K562 (cell line): ENCODE data around the gene SEC14L2. TPM values are rescaled to one million over a fixed set of nuclear protein-coding genes. Genes with fewer than 3 reads are reported as not detected.

Experiments used
- ATAC-seq: fragments of 200-7000 bp; cut with Tn5 transposase; 3 replicates; pipeline ENCODE4 v1.9.1; 2020; ENCODE audit warnings: moderate library complexity
- BruUV-seq: library from RNA; stranded (reverse); fragments of 400-500 nt; replicated peaks from 2 replicates; lab custom pipeline; 2021; lab: Mats Ljungman, UMichigan
- CTCF ChIA-PET: fragments of 300-600 bp; formaldehyde crosslinking; extraction: SDS; loops from one replicate; lab custom pipeline; 2021; ENCODE audit warnings: low intra/inter-chr PET ratio; lab: Yijun Ruan, JAX
- POLR2A ChIA-PET: fragments of 300-600, 350-650 bp; sonication (Branson Sonifier 250); formaldehyde crosslinking; extraction: SDS; loops from one replicate; lab custom pipeline; 2021; ENCODE audit warnings: antibody characterized with exemption, inconsistent platforms; lab: Yijun Ruan, JAX
- DNase-seq, 4 experiments: peaks; one replicate each; pipeline versions ENCODE4 v3.0.0 to v3.0.0-alpha.2; 2011 to 2018; ENCODE audit warnings: low spot score in 3 of 4, mixed read lengths in 3 of 4; ENCODE audit errors: extremely low read depth in 1 of 4
- FAIRE-seq: peaks from 2 replicates; lab custom pipeline; 2011; peaks lifted over from hg19 to GRCh38; lab: Jason Lieb, UNC
- H2AFZ ChIP-seq: 2 replicates; pipeline ENCODE4 v1.6.0; 2011; ENCODE audit warnings: low read depth, low read length, control low read depth, inconsistent platforms
- H3K27ac ChIP-seq: fragments of 200-600 bp; 3 replicates; pipeline ENCODE4 v1.8.0; 2011; ENCODE audit warnings: low read depth, mild to moderate bottlenecking, control low read depth, inconsistent platforms, low read length, moderate library complexity, mixed read lengths; ENCODE audit errors: extremely low read depth
- H3K27me3 ChIP-seq, 2 experiments: fragments of 300-600 bp in 1 of 2; 2 replicates in 1 of 2; 3 replicates in 1 of 2; pipeline versions ENCODE4 v1.6.0 to v1.8.0; 2011; ENCODE audit warnings: inconsistent platforms in 2 of 2, low read length in 2 of 2, mild to moderate bottlenecking in 1 of 2, mixed read lengths in 1 of 2, moderate library complexity in 1 of 2; ENCODE audit not compliant: control insufficient read depth in 2 of 2, insufficient read depth in 2 of 2
- H3K36me3 ChIP-seq: fragments of 300-600 bp; 3 replicates; pipeline ENCODE4 v1.8.0; 2011; ENCODE audit warnings: mild to moderate bottlenecking, low read length, inconsistent platforms; ENCODE audit not compliant: control insufficient read depth, insufficient read depth
- H3K4me1 ChIP-seq, 2 experiments: fragments of 200-600 bp in 1 of 2; replicated peaks in 1 of 2; 2 replicates in 1 of 2; 3 replicates in 1 of 2; pipeline versions ENCODE4 v1.5.1 to v1.8.0; 2011; ENCODE audit warnings: inconsistent platforms in 2 of 2, low read length in 2 of 2, mild to moderate bottlenecking in 1 of 2, mixed read lengths in 1 of 2, moderate library complexity in 1 of 2; ENCODE audit not compliant: control insufficient read depth in 2 of 2, insufficient read depth in 2 of 2
- H3K4me2 ChIP-seq: 2 replicates; pipeline ENCODE4 v1.6.1; 2011; ENCODE audit warnings: low read length, control low read depth, inconsistent platforms, mixed read lengths; ENCODE audit not compliant: insufficient read depth
- H3K4me3 ChIP-seq: fragments of 200-600 bp; sonication (generic), shearing (Covaris generic); 2 replicates; pipeline ENCODE4 v1.5.1; 2016; ENCODE audit warnings: control low read depth, inconsistent platforms
- H3K79me2 ChIP-seq: fragments of 200-600 bp; 3 replicates; pipeline ENCODE4 v1.8.0; 2011; ENCODE audit warnings: low read length, inconsistent platforms; ENCODE audit not compliant: control insufficient read depth, insufficient read depth
- H3K9ac ChIP-seq, 2 experiments: 2 replicates each; pipeline versions ENCODE4 v1.6.0 to v1.6.1; 2011; ENCODE audit warnings: low read depth in 2 of 2, low read length in 2 of 2, control low read depth in 1 of 2, inconsistent platforms in 1 of 2, mild to moderate bottlenecking in 1 of 2, mixed read lengths in 1 of 2; ENCODE audit not compliant: insufficient read depth in 1 of 2
- H3K9me1 ChIP-seq: one replicate; pipeline ENCODE4 v1.6.0; 2011; ENCODE audit warnings: inconsistent platforms, mild to moderate bottlenecking, low read length, moderate library complexity; ENCODE audit not compliant: control insufficient read depth, insufficient read depth
- H3K9me3 ChIP-seq: replicated peaks from 2 replicates; pipeline ENCODE4 v1.5.1; 2011; ENCODE audit warnings: low read depth, low read length, inconsistent platforms; ENCODE audit not compliant: control insufficient read depth, insufficient read depth
- H4K20me1 ChIP-seq: replicated peaks from 2 replicates; pipeline ENCODE4 v1.6.1; 2011; ENCODE audit warnings: low read length, inconsistent platforms, mixed read lengths; ENCODE audit not compliant: control insufficient read depth, insufficient read depth
- ARNT ChIP-seq, 2 experiments: fragments of 450-650 bp; IDR thresholded peaks; 2 replicates each; pipeline ENCODE4 v1.6.1; 2016; ENCODE audit warnings: mild to moderate bottlenecking in 1 of 2
- BDP1 ChIP-seq: IDR thresholded peaks from 3 replicates; pipeline ENCODE4 v1.6.1; 2011; ENCODE audit not compliant: insufficient read length, insufficient read depth
- HDAC2 ChIP-seq: fragments of 450-650 bp; IDR thresholded peaks from 2 replicates; pipeline ENCODE4 v1.6.1; 2016; ENCODE audit warnings: mild to moderate bottlenecking
- HOXB6 ChIP-seq: fragments of 250-450 bp; sonication (Bioruptor Pico); IDR thresholded peaks from 2 replicates; pipeline ENCODE4 v1.5.1; 2022; ENCODE audit warnings: mild to moderate bottlenecking, borderline replicate concordance
- MAZ ChIP-seq, 2 experiments: fragments of 450-650 bp in 1 of 2; sonication (generic) in 1 of 2; formaldehyde crosslinking; IDR thresholded peaks in 1 of 2; conservative IDR thresholded peaks in 1 of 2; 2 replicates each; pipeline versions ENCODE4 v1.4.0 to v1.5.0; 2020; ENCODE audit warnings: mild to moderate bottlenecking in 1 of 2, missing genetic modification reagents in 1 of 2
- MIER1 ChIP-seq: fragments of 450-650 bp; IDR thresholded peaks from 2 replicates; pipeline ENCODE4 v1.6.1; 2016; ENCODE audit warnings: antibody characterized with exemption, mild to moderate bottlenecking, low read depth
- NELFE ChIP-seq: IDR thresholded peaks from 2 replicates; pipeline ENCODE4 v1.6.1; 2011; ENCODE audit warnings: mild to moderate bottlenecking; ENCODE audit not compliant: insufficient read depth, insufficient read length
- NFIC ChIP-seq: fragments of 450-650 bp; IDR thresholded peaks from 2 replicates; pipeline ENCODE4 v1.6.1; 2017; ENCODE audit warnings: mild to moderate bottlenecking, inconsistent platforms
- SETDB1 ChIP-seq: IDR thresholded peaks from one replicate; pipeline ENCODE4 v1.6.1; 2012; ENCODE audit warnings: low read length, control low read depth, inconsistent platforms
- SP2 ChIP-seq: IDR thresholded peaks from 2 replicates; pipeline ENCODE4 v1.6.1; 2011; ENCODE audit warnings: mild to moderate bottlenecking, low read depth, low read length, moderate library complexity; ENCODE audit not compliant: poor library complexity, severe bottlenecking; ENCODE audit errors: extremely low read depth
- ZNF174 ChIP-seq: fragments of 250-450 bp; sonication (Bioruptor Pico); IDR thresholded peaks from 2 replicates; pipeline ENCODE4 v1.4.0; 2020; ENCODE audit warnings: mild to moderate bottlenecking
- ZNF175 ChIP-seq: fragments of 200-800 bp; sonication (Bioruptor generic); IDR thresholded peaks from 2 replicates; pipeline ENCODE4 v1.6.1; 2016; ENCODE audit warnings: low read depth, mild to moderate bottlenecking, missing genetic modification characterization, missing compliant biosample characterization
- WGBS: fragments of 100-300 bp; shearing (Covaris generic); methylation state at CpG from one replicate; pipeline ENCODE4 v1.1.6; 2016; ENCODE audit warnings: low coverage, mixed read lengths; ENCODE audit not compliant: insufficient coverage; ENCODE audit errors: missing lambda C conversion rate; 5-methylcytosine and 5-hydroxymethylcytosine counted together
- in situ Hi-C: fragments of 300-500 bp; cut with MboI; formaldehyde crosslinking; loops from 4 replicates; pipeline ENCODE4 v1.15.0; 2018; ENCODE audit warnings: inconsistent platforms, mixed read lengths
- intact Hi-C: fragments of 100-400 bp; cut with micrococcal nuclease; formaldehyde crosslinking; loops from 2 replicates; pipeline ENCODE4 v1.14.2; 2022
- polyA plus RNA-seq, 8 experiments: library from polyadenylated mRNA; depleted of rRNA in 4 of 8; stranded (reverse) in 5 of 8; unstranded in 3 of 8; fragments of >200 nt; fragmentation: Nextera tagmentation in 2 of 8; fragmentation: Illumina TruSeq in 1 of 8; extraction: Ambion mirVana in 2 of 8; extraction: Trizol in 1 of 8; gene quantifications; 2 replicates each; pipeline versions ENCODE4 v1.2.1 to v1.2.3, GENCODE V29; 2011 to 2014; ENCODE audit warnings: inconsistent platforms in 1 of 8, missing spikeins in 1 of 8
- total RNA-seq, 7 experiments: library from RNA; depleted of rRNA in 6 of 7; stranded (reverse); fragments of >200 nt in 6 of 7; fragmentation: Illumina TruSeq in 2 of 7; extraction: Trizol in 2 of 7; gene quantifications; 2 replicates each; pipeline versions ENCODE4 v1.2.1 to v1.2.3, GENCODE V29; 2011 to 2021; ENCODE audit warnings: low replicate concordance in 1 of 7
- TF ChIP-seq, protein P1 (sequence below): fragments of 250-450 bp; sonication (Bioruptor Pico); IDR thresholded peaks from 2 replicates; pipeline ENCODE4 v1.5.0; 2021
- TF ChIP-seq, protein P2 (sequence below): fragments of 250-450 bp; sonication (Bioruptor Pico); IDR thresholded peaks from 2 replicates; pipeline ENCODE4 v1.8.0; 2021; ENCODE audit warnings: moderate library complexity, mild to moderate bottlenecking, inconsistent platforms
- TF ChIP-seq, protein P3 (sequence below): fragments of 450-650 bp; IDR thresholded peaks from 2 replicates; pipeline ENCODE4 v1.6.1; 2016; ENCODE audit warnings: antibody characterized with exemption
- TF ChIP-seq, protein P4 (sequence below): sonication (generic); formaldehyde crosslinking; IDR thresholded peaks from 2 replicates; pipeline ENCODE4 v1.8.0; 2022; ENCODE audit warnings: mild to moderate bottlenecking, low read depth, missing genetic modification reagents

SEC14L2 gene
- total and polyA plus RNA-seq, 9 of the 15 experiments (the other 6 are each of a cell fraction or from before 2014, with no cell fraction given): 0.03 to 0.17 (median 0.10) TPM

DNA sequence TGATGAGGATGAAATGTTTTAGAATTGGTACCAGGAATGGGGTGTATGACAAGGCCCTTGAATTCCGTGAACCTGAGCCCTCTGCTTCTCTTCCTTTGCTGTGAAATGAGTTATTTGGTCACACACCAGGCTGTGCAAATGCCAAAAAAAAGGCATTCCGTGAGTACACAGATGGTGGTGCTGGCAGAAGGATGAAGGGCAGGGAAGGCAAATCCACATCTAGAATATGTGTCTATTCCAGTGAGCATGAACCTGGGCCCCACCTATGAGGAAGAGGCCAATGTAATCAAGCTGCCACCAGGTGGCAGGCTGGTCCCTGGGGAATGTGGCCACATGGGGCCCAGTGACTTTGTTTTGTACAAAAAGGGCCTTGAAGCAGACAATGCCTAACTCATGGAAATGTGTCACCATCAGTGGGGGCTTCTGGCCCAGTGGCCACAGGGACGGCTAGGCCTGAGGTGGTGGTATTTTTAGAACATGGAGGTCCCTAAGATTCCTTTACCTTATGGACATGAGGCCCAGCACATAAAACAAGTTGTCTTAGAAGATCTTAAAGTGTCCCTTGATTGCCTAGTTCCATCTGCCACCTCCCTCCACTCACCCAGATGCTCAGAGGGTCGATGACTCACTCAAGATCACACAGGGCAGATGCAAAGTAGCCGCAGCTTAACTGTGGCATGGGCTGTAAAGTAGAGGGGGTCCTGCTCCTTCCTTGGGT lies 5.7 kb upstream of the SEC14L2 start (continued):
- TF ChIP-seq ZNF175 (CRISPR knock-in tag): no peak
- no peak for TF ChIP-seq MIER1
- peak in 1 of 2 experiments; percentile 69; a peak in 2 of 4 replicates for TF ChIP-seq MAZ (CRISPR knock-in tag; conservative IDR thresholded peaks at IDR 0.05 in 1 of 2, IDR thresholded peaks at IDR 0.05 in 1 of 2)
- no peak for TF ChIP-seq SETDB1
- no peak for TF ChIP-seq NELFE

DNA sequence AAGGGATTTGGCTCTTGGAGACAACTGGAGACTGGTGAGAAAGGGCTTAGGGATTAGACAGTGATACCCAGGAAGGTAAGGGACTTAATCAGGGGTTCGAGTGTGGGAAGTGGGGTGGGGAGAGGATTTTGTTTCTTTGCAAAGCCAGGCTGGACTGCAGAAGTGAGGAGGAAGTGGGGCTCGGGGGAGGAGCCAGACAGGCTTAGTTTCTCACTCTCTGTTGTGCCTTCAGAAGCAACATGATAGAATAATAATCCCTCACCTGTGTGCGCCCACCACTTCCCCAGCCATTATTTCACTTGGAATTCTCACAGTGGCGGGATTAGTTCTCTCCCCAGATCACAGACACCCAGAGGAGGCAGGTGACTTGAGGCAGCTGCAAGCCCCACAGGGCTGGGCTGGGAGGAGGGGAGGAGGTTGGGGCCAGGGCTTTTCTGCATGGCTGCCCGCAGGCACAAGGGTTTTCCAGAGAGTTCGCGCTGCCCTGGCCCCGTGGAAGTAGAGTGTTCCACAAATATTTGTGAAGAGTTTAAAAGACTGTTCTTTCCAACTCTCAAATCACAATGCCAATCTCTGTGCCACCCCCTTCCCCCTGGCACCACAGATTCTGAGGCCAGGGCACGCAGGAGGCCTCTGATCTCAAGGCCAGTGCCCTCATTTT lies 4.0 kb upstream of the SEC14L2 start:
- H3K4me2 ChIP-seq: no peak overlapping the region
- no peaks in the 10 kb centered on the region for H3K79me2 ChIP-seq
- no peaks in the 10 kb centered on the region for H3K36me3 ChIP-seq
- 28% methylated on average over 2 of the region's 9 CpGs for WGBS
- no peaks in the 10 kb centered on the region for H3K9me1 ChIP-seq
- POLR2A ChIA-PET: interaction anchor here (0.5 to 1.8 kb wide), 4 partner anchors 17 to 553 kb away, joined by 3 to 4 read pairs (median 4); partner anchors contain the start of genes CCDC157 and SF3A1
- in situ Hi-C loops (loop anchor here (5.0 to 25.0 kb wide), 5 partner anchors 35 to 362 kb away; partner anchors contain the start of genes MTFP1 and OSM), intact Hi-C loops (loop anchor here (5.0 kb wide), 2 partner anchors 55 to 365 kb away; no protein-coding TSS in a partner anchor)
- peak overlapping the region in 1 of 2 experiments; percentile 64; a peak in 2 of 4 replicates for H3K9ac ChIP-seq
- ATAC-seq (peak; percentile 29; the same call in 2 of the 3 replicates), FAIRE-seq (no peak), DNase-seq (no peak)
- H3K4me3 ChIP-seq: no peak overlapping the region
- H3K4me1 ChIP-seq: peaks cover 9 to 33% of the 10 kb centered on the region in 2 experiments; a peak in 3 of 5 replicates
- CTCF ChIA-PET: interaction anchor here (0.5 kb wide), 1 partner anchor 89 kb away, joined by 5 read pairs; no protein-coding TSS in a partner anchor
- peaks cover 8% of the 10 kb centered on the region; the same call in 1 of the 2 replicates for H3K9me3 ChIP-seq
- H3K27ac ChIP-seq: no peak overlapping the region
- no peaks in the 10 kb centered on the region for H3K27me3 ChIP-seq
- no TSS peak for BruUV-seq
- H4K20me1 ChIP-seq: 0 out of 2 replicates have a peak, but pooled peaks cover 2% of the 10 kb centered on the region
- no peak overlapping the region for H2AFZ ChIP-seq
- TF ChIP-seq, protein P1, sequence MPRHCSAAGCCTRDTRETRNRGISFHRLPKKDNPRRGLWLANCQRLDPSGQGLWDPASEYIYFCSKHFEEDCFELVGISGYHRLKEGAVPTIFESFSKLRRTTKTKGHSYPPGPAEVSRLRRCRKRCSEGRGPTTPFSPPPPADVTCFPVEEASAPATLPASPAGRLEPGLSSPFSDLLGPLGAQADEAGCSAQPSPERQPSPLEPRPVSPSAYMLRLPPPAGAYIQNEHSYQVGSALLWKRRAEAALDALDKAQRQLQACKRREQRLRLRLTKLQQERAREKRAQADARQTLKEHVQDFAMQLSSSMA: no peak
- no peak for TF ChIP-seq HDAC2
- no peak for TF ChIP-seq ARNT (IDR thresholded peaks at IDR 0.05)
- no peak for TF ChIP-seq BDP1
- TF ChIP-seq, protein P2, sequence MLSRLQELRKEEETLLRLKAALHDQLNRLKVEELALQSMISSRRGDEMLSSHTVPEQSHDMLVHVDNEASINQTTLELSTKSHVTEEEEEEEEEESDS: no peak
- TF ChIP-seq SP2: no peak
- TF ChIP-seq, protein P3, sequence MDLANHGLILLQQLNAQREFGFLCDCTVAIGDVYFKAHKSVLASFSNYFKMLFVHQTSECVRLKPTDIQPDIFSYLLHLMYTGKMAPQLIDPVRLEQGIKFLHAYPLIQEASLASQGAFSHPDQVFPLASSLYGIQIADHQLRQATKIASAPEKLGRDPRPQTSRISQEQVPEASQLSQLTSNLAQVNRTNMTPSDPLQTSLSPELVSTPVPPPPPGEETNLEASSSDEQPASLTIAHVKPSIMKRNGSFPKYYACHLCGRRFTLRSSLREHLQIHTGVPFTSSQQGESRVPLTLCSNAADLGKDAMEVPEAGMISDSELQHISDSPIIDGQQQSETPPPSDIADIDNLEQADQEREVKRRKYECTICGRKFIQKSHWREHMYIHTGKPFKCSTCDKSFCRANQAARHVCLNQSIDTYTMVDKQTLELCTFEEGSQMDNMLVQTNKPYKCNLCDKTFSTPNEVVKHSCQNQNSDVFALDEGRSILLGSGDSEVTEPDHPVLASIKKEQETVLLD: no peak
- TF ChIP-seq ZNF174 (CRISPR knock-in tag): no peak
- TF ChIP-seq HOXB6 (CRISPR knock-in tag): no peak
- TF ChIP-seq, protein P4, sequence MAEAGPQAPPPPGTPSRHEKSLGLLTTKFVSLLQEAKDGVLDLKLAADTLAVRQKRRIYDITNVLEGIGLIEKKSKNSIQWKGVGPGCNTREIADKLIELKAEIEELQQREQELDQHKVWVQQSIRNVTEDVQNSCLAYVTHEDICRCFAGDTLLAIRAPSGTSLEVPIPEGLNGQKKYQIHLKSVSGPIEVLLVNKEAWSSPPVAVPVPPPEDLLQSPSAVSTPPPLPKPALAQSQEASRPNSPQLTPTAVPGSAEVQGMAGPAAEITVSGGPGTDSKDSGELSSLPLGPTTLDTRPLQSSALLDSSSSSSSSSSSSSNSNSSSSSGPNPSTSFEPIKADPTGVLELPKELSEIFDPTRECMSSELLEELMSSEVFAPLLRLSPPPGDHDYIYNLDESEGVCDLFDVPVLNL (CRISPR knock-in tag): no peak
- TF ChIP-seq NFIC: no peak
